CD4-positive, alpha-beta T cell treated with Interleukin-6 for 4 hours (primary cell): Measurements from ENCODE around the gene CYP3A5.
"Not testable (repeated sequence)": the region's sequence is repeated elsewhere in the genome, so short reads cannot be mapped to it uniquely, and the experiment has no call there.

Experiments
- DNase-seq: peaks from one replicate; pipeline ENCODE4 v3.0.0-alpha.2; 2020; ENCODE audit warnings: mixed read lengths

Gene CYP3A5

GRCh38 chr7:99637414-99637813 lies 42.4 kb downstream of the CYP3A5 start:
- DNase-seq = not testable (repeated sequence)

- DNase-seq = no peak
Observed at GRCh38 chr7:99631295-99632109, 48.3 kb downstream of the CYP3A5 start.

- DNase-seq = no peak
Observed at GRCh38 chr7:99629643-99630042, 50.2 kb downstream of the CYP3A5 start.

- DNase-seq = no peak
Observed at GRCh38 chr7:99628471-99629465, 51.0 kb downstream of the CYP3A5 start.

- no peak for DNase-seq
Observed at GRCh38 chr7:99627513-99627912, 52.3 kb downstream of the CYP3A5 start.

GRCh38 chr7:99626661-99627060 lies 53.1 kb downstream of the CYP3A5 start:
- no peak for DNase-seq

GRCh38 chr7:99625961-99626360 lies 53.8 kb downstream of the CYP3A5 start:
- DNase-seq = no peak

- no peak for DNase-seq
Observed at GRCh38 chr7:99625321-99625720, 54.5 kb downstream of the CYP3A5 start.

- DNase-seq = peak; percentile 74
Observed at GRCh38 chr7:99624484-99624883, 55.3 kb downstream of the CYP3A5 start.

- peak; percentile 21 for DNase-seq
Observed at GRCh38 chr7:99623702-99624447, 55.9 kb downstream of the CYP3A5 start.

- DNase-seq = no peak
Observed at GRCh38 chr7:99623091-99623693, 56.6 kb downstream of the CYP3A5 start.

- no peak for DNase-seq
Observed at GRCh38 chr7:99622596-99622995, 57.2 kb downstream of the CYP3A5 start.

- no peak for DNase-seq
Observed at GRCh38 chr7:99621271-99621670, 58.5 kb downstream of the CYP3A5 start.

- DNase-seq = no peak
Observed at GRCh38 chr7:99619571-99620130, 60.1 kb downstream of the CYP3A5 start.

GRCh38 chr7:99618726-99619125 lies 61.1 kb downstream of the CYP3A5 start:
- no peak for DNase-seq

- no peak for DNase-seq
Observed at GRCh38 chr7:99617192-99617781, 62.5 kb downstream of the CYP3A5 start.

GRCh38 chr7:99616359-99617191 lies 63.2 kb downstream of the CYP3A5 start, which contains the start of gene ZSCAN25:
ZSCAN25 (plus strand) TSS chr7:99616946; CDS start chr7:99619607, 2,661 bp downstream.
- DNase-seq = peak; percentile 91

GRCh38 chr7:99615989-99616358 lies 63.8 kb downstream of the CYP3A5 start:
- DNase-seq = no peak

- no peak for DNase-seq
Observed at GRCh38 chr7:99614495-99614894, 65.3 kb downstream of the CYP3A5 start.

- DNase-seq = no peak
Observed at GRCh38 chr7:99607548-99607947, 72.2 kb downstream of the CYP3A5 start.

- DNase-seq = no peak
Observed at GRCh38 chr7:99606531-99606930, 73.3 kb downstream of the CYP3A5 start.
